ENCODE data around the gene GNG2.

- TF ChIP-seq CTCF (IDR thresholded peaks at IDR 0.05) (no peak), POLR2AphosphoS5 (IDR thresholded peaks at IDR 0.05) (no peak), POLR2A (IDR thresholded peaks at IDR 0.05) (no peak)
Observed at GRCh38 chr14:51912112-51912786, 51.8 kb downstream of the GNG2 start.
